ENCODE results near the gene PVRIG.
"Not testable (repeated sequence)": the region's sequence is repeated elsewhere in the genome, so short reads cannot be mapped to it uniquely, and the experiment has no call there.

Gene PVRIG

GRCh38 chr7:100234660-100235317 is 15.0 kb downstream of the PVRIG start:
- DNase-seq (ENCODE audit: low spot score) = not testable (repeated sequence)

DNA sequence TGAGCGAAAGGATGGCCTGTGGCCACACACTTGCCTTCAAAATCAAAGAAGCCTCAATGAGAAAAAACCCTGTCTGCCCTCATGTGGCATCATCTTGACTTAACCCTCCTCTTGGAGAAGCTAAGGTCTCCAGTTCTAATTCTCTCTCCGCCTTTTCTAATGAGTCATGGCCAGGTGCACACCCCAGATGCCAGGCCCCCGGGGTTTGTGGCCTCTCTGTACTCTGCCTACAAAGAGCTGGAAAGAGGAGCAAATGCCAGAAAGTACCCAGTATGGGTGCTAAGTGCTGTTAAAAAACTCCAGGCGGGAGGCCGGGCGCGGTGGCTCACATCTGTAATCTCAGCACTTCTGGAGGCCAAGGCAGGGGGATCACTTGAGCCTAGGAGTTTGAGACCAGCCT is 20.2 kb downstream of the PVRIG start:
- DNase-seq (ENCODE audit: low spot score) = not testable (repeated sequence)

GRCh38 chr7:100243385-100243784 is 23.6 kb downstream of the PVRIG start:
- peak; percentile 31 for DNase-seq (ENCODE audit: low spot score)

DNA sequence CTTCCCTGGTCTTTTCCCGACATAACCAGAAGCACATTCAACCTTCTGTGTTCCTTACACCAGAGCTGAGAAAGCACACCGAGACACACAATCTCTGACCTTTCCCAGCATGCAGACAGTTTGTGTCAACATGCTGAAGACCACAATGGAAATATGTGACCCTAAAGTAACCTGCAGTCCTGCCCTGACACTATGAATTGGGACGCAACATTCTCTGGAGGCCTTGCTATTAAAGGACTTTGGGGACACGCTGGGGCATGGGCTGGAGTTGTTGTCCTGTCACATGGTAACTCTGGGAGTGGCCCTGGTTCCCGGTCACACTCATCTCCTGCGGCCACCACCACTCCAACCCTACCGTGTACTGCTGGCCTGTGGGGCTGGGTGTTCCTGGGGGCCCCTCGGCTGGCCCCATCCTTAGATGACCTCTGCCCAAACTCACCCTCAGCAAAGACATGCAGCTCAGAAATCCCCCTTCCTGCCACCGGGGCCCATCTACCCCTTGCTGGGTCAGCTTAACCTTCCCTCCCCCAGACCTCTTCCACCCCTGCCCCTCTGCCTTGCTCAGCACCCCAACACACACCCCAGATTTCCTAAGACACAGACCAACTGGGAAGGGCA is 25.3 kb downstream of the PVRIG start:
- not testable (repeated sequence) for DNase-seq (ENCODE audit: low spot score)

GRCh38 chr7:100246121-100246864 is 26.5 kb downstream of the PVRIG start:
- not testable (repeated sequence) for DNase-seq (ENCODE audit: low spot score)

- not testable (repeated sequence) for DNase-seq (ENCODE audit: low spot score)
Measured at GRCh38 chr7:100246865-100247137, 27.1 kb downstream of the PVRIG start.

GRCh38 chr7:100247152-100247757 is 27.5 kb downstream of the PVRIG start:
- no peak for DNase-seq (ENCODE audit: low spot score)

DNA sequence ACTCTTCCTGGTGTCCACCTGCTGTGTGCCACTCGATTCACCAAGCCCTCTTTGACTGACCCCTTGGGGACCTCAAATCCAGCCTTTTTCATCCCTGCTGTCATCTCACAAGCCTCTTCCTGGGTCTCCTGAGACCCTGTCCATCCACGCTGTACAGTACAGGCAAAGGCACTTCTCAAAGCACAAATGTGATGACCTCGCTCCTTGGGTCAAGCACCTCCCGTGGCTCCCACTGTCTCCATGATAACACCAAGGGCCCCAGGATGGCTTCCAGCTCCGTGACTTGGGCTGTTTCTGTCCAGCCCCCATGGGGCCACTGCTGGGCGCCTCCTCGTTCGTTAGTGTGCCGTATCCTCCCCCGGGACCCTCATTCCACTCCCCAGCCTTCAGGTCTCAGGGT is 28.7 kb downstream of the PVRIG start:
- no peak for DNase-seq (ENCODE audit: low spot score)

- DNase-seq (ENCODE audit: low spot score) = no peak
Measured at GRCh38 chr7:100257017-100257416, 37.3 kb downstream of the PVRIG start.

DNA sequence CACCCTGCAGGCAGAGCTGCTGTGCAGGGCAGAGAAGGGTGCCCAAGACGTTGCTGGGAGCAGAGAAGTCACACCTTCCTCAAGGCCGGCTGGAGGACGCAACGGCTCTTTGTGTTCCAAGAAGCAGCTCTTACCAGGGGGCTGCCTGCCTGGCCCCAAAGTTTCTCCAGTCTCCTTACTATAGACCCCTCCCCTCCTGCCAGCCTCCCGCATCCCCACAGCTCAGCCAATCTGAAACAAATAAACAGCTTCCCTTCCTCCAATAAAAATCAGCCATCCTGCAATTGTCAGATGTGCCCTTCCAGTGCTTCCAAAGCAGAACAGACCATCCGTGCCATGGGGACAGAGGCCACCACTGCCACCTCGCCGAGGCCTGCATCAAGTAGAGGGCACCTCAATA is 40.2 kb downstream of the PVRIG start:
- DNase-seq (ENCODE audit: low spot score) = not testable (repeated sequence)

GRCh38 chr7:100262896-100263295 is 43.1 kb downstream of the PVRIG start:
- not testable (repeated sequence) for DNase-seq (ENCODE audit: low spot score)

DNA sequence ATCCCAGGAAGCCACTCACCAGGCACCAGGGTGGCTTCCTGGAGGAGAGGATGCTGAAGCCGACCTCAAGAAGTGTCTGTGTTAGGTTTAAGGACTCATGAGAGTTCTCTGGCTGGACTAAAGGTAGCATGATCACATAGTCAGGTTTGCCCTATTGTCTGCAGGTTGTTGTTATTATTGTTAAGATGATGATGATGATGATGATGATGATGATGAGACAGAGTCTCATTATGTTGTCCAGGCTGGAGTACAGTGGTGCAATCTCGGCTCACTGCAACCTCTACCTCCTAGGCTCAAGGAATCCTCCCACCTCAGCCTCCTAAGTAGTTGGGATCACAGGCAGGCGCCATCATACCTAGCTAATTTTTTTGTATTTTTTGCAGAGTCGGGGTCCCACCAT is 44.5 kb downstream of the PVRIG start:
- not testable (repeated sequence) for DNase-seq (ENCODE audit: low spot score)

- not testable (repeated sequence) for DNase-seq (ENCODE audit: low spot score)
Measured at GRCh38 chr7:100264669-100265165, 45.0 kb downstream of the PVRIG start.

- not testable (repeated sequence) for DNase-seq (ENCODE audit: low spot score)
Measured at GRCh38 chr7:100265851-100266250, 46.1 kb downstream of the PVRIG start.

GRCh38 chr7:100266576-100267354 is 47.0 kb downstream of the PVRIG start:
- DNase-seq (ENCODE audit: low spot score) = no peak

DNA sequence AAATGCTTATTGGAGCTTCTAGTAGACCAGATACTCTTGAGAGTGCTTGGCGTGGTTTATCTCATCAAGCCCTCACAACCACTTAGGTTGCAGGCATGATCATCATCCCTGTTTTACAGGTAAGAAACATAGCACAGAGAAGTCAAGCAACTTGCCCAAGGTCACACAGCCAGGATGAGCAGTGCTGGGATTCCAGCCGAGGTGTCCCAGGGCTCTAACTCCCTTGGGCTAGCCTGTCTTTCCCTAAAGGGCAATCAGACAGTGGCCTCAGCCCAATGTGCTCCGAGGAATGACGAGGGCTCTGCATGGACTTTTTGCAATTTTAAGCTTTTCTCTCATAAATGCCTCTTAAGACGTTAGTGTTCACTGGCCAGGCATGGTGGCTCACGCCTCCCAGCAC is 47.9 kb downstream of the PVRIG start:
- DNase-seq (ENCODE audit: low spot score) = no peak

DNA sequence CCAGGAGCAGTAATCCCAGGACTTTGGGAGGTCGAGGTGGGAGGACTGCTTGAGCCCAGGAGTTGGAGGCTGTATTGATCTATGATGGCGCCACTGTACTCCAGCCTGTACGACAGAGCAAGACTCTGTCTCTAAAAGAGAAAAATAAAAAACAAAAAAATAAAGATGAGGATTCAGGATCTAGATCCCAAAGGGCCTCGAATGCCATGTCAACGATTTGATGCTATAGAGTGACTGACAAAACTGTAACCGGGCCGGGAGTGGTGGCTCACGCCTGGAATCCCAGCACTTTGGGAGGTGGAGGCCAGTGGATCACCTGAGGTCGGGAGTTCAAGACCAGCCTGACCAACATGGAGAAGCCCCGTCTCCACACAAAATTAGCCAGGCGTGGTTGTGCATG is 49.1 kb downstream of the PVRIG start:
- DNase-seq (ENCODE audit: low spot score) = not testable (repeated sequence)

DNA sequence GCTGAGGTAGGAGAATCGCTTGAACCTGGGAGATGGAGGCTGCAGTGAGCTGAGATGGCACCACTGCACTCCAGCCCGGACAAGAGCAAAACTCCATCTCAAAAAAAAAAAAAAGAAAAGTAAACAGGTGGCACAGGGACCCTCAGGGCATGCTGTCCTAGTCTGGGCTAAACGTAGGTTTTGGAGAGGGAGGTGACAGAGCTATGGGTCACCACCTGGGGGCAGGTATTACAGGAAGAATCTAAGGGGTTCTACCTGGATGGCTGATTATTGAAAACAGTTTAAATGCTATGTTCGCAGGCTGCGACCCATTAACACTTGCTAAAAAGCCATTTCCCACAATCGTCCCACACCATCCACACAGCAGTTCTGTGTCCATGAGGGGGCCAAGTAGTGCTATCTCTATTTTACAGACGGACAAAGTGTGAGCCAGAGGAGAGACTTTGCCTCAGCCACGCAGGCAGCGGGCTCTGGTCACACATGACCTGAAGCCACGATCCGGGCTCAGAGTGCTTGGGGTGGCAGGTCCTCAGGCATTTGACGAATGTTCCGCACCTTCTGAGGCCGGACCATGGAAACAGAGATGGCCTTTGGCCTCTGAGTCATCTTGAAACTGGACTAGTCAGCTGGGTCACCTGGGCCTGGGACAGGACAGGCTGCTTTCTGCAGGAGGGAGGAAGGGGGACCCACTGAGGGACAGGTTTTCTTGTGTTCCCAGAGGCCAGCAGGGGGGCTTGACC is 49.7 kb downstream of the PVRIG start:
- DNase-seq (ENCODE audit: low spot score) = not testable (repeated sequence)

DNA sequence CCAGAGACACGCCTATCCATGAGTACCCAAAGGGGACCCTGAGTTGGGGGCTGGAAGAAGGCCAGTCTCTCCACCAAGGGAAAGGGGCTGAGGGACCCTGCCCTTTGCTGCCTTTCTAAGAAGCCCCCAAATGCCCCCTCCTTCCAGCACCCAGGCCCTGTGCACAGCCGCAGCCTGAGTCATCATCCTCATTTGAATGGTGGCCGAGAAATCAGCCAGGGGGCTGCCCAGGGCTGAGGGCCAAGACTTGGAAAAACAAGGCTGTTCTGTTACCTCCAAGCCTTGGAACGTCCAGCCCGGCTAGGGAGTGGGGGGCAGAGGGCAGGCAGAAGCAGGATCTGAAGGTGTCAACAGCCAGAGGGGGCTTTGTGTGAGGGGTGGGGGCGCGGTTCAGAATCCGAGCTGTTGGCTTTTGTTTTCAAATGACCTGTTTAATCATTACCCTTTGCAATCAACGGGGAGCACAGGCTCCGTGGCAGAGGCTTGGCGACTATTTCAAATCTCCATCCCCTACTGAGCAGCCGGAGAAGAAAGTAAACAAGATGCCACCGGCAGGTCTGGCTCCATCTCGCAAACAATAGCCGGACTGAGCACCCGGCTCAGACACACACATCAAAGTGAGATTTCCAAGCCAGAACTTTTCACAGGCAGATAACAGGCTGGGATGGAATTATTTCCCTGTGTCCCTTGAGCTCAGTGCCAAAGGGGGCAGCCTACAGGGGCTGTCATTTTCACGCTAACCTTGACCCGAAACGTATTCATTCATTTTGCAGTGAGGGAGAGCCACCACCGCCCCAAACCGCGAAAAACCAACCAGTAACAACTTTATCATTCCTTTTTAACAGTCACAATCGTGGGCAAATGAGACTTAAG is 50.5 kb downstream of the PVRIG start:
- not testable (repeated sequence) for DNase-seq (ENCODE audit: low spot score)
